Esophagus muscularis mucosa (tissue), 4 donors: ENCODE measurements around the gene TMEFF2. TPM values are rescaled to one million over a fixed set of nuclear protein-coding genes. Genes with fewer than 3 reads are reported as not detected.

Experiments
- DNase-seq: peaks from one replicate; pipeline ENCODE4 v3.0.0-alpha.2; 2017; ENCODE audit errors: extremely low spot score
- H3K27ac ChIP-seq, 4 donors: fragments of 200-600 bp; sonication (generic); replicated peaks in 1 of 4; 1 replicate in 3 of 4; 2 replicates in 1 of 4; pipeline ENCODE4 v1.5.1; 2016 to 2019; ENCODE audit warnings: mild to moderate bottlenecking in 1 of 4
- H3K27me3 ChIP-seq, 4 donors: fragments of 200-600 bp; sonication (generic); one replicate each; pipeline versions ENCODE4 v1.5.1 to v1.6.0; 2016 to 2019
- H3K36me3 ChIP-seq, 4 donors: fragments of 200-600 bp; sonication (generic); one replicate each; pipeline ENCODE4 v1.5.1; 2016 to 2019
- H3K4me1 ChIP-seq, 4 donors: fragments of 200-600 bp; sonication (generic); one replicate each; pipeline ENCODE4 v1.5.1; 2016 to 2019
- H3K4me3 ChIP-seq, 4 donors: fragments of 200-600 bp; sonication (generic); 1 replicate in 2 of 4; 2 replicates in 2 of 4; pipeline ENCODE4 v1.5.1; 2016 to 2019; ENCODE audit warnings: mild to moderate bottlenecking in 4 of 4, moderate library complexity in 1 of 4
- H3K9me3 ChIP-seq, 4 donors: fragments of 200-600 bp; sonication (generic); 1 replicate in 3 of 4; 2 replicates in 1 of 4; pipeline ENCODE4 v1.5.1; 2016 to 2019
- EP300 ChIP-seq: sonication (generic); formaldehyde crosslinking; IDR thresholded peaks from one replicate; pipeline ENCODE4 v1.6.1; 2017; ENCODE audit warnings: antibody characterized with exemption
- POLR2A ChIP-seq: fragments of 450-650 bp; IDR thresholded peaks from one replicate; pipeline ENCODE4 v1.6.1; 2017; ENCODE audit warnings: antibody characterized with exemption, moderate library complexity, mild to moderate bottlenecking, low read depth
- POLR2AphosphoS5 ChIP-seq, 2 donors: sonication (generic); formaldehyde crosslinking; IDR thresholded peaks; one replicate each; pipeline ENCODE4 v1.6.1; 2017; ENCODE audit warnings: antibody characterized with exemption in 2 of 2
- WGBS: methylation state at CpG from one replicate; pipeline ENCODE4 v1.1.5; 2018; 5-methylcytosine and 5-hydroxymethylcytosine counted together
- intact Hi-C: fragments of 100-400 bp; cut with DNase I; formaldehyde crosslinking; loops from one replicate; pipeline ENCODE4 v1.15.1; 2023
- total RNA-seq, 4 donors: library from RNA; depleted of rRNA; stranded (reverse); fragments of >200 nt; gene quantifications; one replicate each; pipeline versions ENCODE4 v1.1.0 to v1.2.1, GENCODE V29; 2016
- TF ChIP-seq, protein P1 (sequence below), 3 experiments: fragments of 200-600 bp in 2 of 3; fragments of 450-650 bp in 1 of 3; sonication (generic) in 2 of 3; IDR thresholded peaks; one replicate each; pipeline ENCODE4 v1.5.1; 2017 to 2019; ENCODE audit warnings: antibody characterized with exemption in 3 of 3, mild to moderate bottlenecking in 2 of 3, moderate library complexity in 1 of 3

Gene TMEFF2
- total RNA-seq, 4 donors from 2014 or later: 0.42 to 1.7 (median 0.55) TPM

DNA sequence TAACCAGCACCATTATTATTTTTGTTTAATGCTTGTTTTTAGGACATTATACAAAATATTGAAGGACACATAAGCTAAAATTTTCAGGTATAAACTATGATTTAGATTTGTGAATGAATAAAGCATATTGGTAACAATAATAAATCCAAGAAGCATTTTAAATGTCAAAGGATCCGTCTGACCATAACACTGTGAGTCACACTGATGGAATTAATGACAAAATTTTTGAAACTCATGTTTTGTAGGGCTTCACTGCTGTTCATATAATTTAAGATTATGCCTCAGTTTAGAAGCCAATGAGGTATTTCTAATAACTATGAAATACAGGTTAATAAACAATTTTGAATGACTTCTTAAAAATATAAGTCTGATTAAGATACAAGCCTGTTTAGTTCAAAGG is 124.6 kb downstream of the TMEFF2 start:
- 61% methylated on average over 1 of the region's 1 CpG for WGBS
- TF ChIP-seq, protein P1, sequence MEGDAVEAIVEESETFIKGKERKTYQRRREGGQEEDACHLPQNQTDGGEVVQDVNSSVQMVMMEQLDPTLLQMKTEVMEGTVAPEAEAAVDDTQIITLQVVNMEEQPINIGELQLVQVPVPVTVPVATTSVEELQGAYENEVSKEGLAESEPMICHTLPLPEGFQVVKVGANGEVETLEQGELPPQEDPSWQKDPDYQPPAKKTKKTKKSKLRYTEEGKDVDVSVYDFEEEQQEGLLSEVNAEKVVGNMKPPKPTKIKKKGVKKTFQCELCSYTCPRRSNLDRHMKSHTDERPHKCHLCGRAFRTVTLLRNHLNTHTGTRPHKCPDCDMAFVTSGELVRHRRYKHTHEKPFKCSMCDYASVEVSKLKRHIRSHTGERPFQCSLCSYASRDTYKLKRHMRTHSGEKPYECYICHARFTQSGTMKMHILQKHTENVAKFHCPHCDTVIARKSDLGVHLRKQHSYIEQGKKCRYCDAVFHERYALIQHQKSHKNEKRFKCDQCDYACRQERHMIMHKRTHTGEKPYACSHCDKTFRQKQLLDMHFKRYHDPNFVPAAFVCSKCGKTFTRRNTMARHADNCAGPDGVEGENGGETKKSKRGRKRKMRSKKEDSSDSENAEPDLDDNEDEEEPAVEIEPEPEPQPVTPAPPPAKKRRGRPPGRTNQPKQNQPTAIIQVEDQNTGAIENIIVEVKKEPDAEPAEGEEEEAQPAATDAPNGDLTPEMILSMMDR (IDR thresholded peaks at IDR 0.05): no peak
- TF ChIP-seq POLR2A (no peak), EP300 (no peak), POLR2AphosphoS5 (IDR thresholded peaks at IDR 0.05) (no peak)
- Histone ChIP-seq H3K4me3 (no peak overlapping the region), H3K27me3 (no peaks in the 10 kb centered on the region), H3K27ac (no peak overlapping the region), H3K4me1 (peaks cover 0 to 11% (median 8%) of the 10 kb centered on the region in 4 donors), H3K36me3 (no peaks in the 10 kb centered on the region), H3K9me3 (no peaks in the 10 kb centered on the region)
- no peak for DNase-seq
- intact Hi-C loops: no loop called here

DNA sequence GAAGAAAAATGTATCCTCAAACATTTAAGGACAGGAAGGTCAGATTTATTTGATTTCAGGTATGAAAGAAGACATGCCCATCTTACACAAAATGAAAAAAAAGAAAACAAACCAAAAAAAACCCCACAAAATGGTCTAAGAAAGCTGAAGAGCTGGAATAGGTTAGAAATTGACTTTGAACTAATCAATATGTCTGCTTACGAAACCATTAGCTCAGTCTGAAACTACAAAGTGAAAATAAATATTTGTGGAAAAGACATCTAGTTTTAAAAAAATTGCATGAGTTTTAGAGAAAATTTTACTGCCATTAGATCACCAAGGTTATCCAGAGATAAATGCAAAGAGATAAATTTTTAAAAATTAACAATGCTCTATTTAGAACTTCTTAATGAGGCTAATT is 125.3 kb downstream of the TMEFF2 start:
- Histone ChIP-seq H3K9me3 (no peaks in the 10 kb centered on the region), H3K4me1 (peaks cover 0 to 11% (median 8%) of the 10 kb centered on the region in 4 donors), H3K4me3 (no peak overlapping the region), H3K27me3 (no peaks in the 10 kb centered on the region), H3K27ac (no peak overlapping the region), H3K36me3 (no peaks in the 10 kb centered on the region)
- no peak for DNase-seq
- intact Hi-C loops: no loop called here
- TF ChIP-seq, protein P1 (IDR thresholded peaks at IDR 0.05): no peak
- TF ChIP-seq POLR2A (no peak), POLR2AphosphoS5 (IDR thresholded peaks at IDR 0.05) (no peak), EP300 (no peak)
- 95% methylated on average over 1 of the region's 1 CpG for WGBS

DNA sequence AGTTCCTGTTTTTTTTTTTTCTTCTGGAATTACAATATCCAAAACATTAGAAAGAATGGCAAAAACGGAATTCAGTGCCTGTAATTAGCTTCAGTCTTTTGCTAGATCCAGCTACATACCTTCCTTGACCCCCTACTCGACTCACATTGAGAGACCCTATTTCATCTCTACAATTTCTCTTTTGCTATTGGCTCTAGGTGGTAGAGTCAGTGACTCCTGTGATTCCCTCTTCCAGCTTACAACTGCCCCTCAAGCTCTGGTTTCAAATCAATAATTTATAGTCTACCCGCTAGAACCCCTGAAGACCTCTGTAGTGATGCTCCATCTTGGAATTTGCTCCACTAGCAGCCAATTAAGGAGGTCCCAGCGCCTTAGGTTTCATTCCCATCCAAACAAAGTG is 125.8 kb downstream of the TMEFF2 start:
- WGBS: 93% methylated on average over 4 of the region's 4 CpGs
- H3K27ac ChIP-seq: no peak overlapping the region
- TF ChIP-seq POLR2A: no peak
- no peaks in the 10 kb centered on the region for H3K9me3 ChIP-seq
- DNase-seq: no peak
- no peaks in the 10 kb centered on the region for H3K36me3 ChIP-seq
- peaks cover 0 to 11% (median 8%) of the 10 kb centered on the region in 4 donors for H3K4me1 ChIP-seq
- H3K4me3 ChIP-seq: no peak overlapping the region
- H3K27me3 ChIP-seq: no peaks in the 10 kb centered on the region
- intact Hi-C loops: no loop called here

DNA sequence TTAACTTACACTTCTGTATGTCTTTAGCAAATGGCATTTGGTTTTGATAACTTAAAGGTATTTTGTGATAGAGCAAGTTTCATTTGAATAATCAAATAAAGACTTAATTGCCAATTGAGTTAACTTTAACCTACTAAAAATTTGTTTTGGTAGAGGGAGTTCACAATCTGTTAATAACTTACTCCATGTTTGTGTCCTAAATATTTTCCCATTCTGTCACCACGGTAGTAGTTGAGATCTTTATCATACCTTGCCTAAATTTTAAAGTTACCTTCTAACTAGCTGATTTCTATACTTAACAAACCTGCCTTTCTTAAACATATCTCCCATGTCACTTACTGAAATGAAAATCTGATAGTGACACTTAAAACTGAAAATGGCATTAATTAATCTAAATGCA is 127.1 kb downstream of the TMEFF2 start:
- intact Hi-C loops: no loop called here
- peaks cover 0 to 2% (median 1%) of the 10 kb centered on the region in 4 donors for H3K4me1 ChIP-seq
- no peak for TF ChIP-seq POLR2AphosphoS5 (IDR thresholded peaks at IDR 0.05)
- TF ChIP-seq POLR2A: no peak
- TF ChIP-seq, protein P1 (IDR thresholded peaks at IDR 0.05): no peak
- TF ChIP-seq EP300: no peak
- no peaks in the 10 kb centered on the region for H3K36me3 ChIP-seq
- no peaks in the 10 kb centered on the region for H3K27me3 ChIP-seq
- no peaks in the 10 kb centered on the region for H3K9me3 ChIP-seq
- no peak for DNase-seq
- no peak overlapping the region for H3K4me3 ChIP-seq
- WGBS: 97% methylated on average over 1 of the region's 1 CpG
- H3K27ac ChIP-seq: no peak overlapping the region

DNA sequence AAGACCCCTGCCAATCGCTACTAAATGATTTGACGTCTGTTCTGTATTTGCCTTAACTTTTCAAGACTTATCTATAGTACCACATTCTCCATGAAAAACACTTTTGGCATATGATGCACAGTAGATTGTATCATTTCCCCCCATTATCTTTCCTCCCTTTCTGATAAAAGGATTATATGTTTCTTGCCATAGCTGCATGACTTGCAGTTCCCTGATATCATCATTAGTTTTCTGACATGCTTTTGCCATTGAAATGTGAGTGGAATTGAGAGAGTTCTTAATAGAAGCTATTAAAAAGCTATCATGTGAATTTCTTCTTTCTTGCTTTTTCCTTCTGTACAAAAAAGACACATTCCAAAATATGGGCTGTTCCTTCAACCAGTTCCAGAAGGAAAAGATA is 130.3 kb downstream of the TMEFF2 start:
- 97% methylated on average over 2 of the region's 2 CpGs for WGBS
- no peak for DNase-seq
- Histone ChIP-seq H3K4me1 (no peaks in the 10 kb centered on the region), H3K4me3 (no peak overlapping the region), H3K27ac (no peak overlapping the region), H3K36me3 (no peaks in the 10 kb centered on the region), H3K27me3 (no peaks in the 10 kb centered on the region), H3K9me3 (no peaks in the 10 kb centered on the region)
- TF ChIP-seq, protein P1 (IDR thresholded peaks at IDR 0.05): no peak
- TF ChIP-seq EP300: no peak
- no peak for TF ChIP-seq POLR2A
- no peak for TF ChIP-seq POLR2AphosphoS5 (IDR thresholded peaks at IDR 0.05)
- intact Hi-C loops: no loop called here
